ENCODE data around the gene KIRREL3. TPM values are rescaled to one million over a fixed set of nuclear protein-coding genes. Genes with fewer than 3 reads are reported as not detected.
"Not testable (repeated sequence)": the region's sequence is repeated elsewhere in the genome, so short reads cannot be mapped to it uniquely, and the experiment has no call there.

KIRREL3 gene
- total RNA-seq, 2 experiments from 2014 or later = not detected

GRCh38 chr11:126959700-126960099 is 40.9 kb downstream of the KIRREL3 start:
- Histone ChIP-seq H3K9me3 (ENCODE audit: control insufficient read depth in 1 of 2, insufficient read depth in 1 of 2, low read length in 2 of 2) (no peaks in the 10 kb centered on the region), H3K27ac (ENCODE audit: low read depth in 1 of 2, low read length in 2 of 2) (no peak overlapping the region), H3K4me3 (ENCODE audit: low read length) (no peak overlapping the region), H3K4me1 (ENCODE audit: insufficient read depth, low read length) (no peaks in the 10 kb centered on the region), H3K36me3 (ENCODE audit: insufficient read depth, low read length) (no peaks in the 10 kb centered on the region), H3K27me3 (ENCODE audit: control insufficient read depth in 1 of 2, insufficient read depth in 2 of 2, low read length in 2 of 2) (peaks cover 0 to 4% of the 10 kb centered on the region in 2 experiments)
- ChIA-PET POLR2A (no interaction called here), CTCF (no interaction called here)
- no peak overlapping the region for H3K27ac Mint-ChIP-seq
- intact Hi-C loops (cut with DNase I, micrococcal nuclease) = no loop called here
- no peak for ATAC-seq (ENCODE audit: poor library complexity)
- H3K4me1 Mint-ChIP-seq (ENCODE audit: low read depth) = no peaks in the 10 kb centered on the region
- H3K27me3 Mint-ChIP-seq = peaks cover 14% of the 10 kb centered on the region
- no peak for TF ChIP-seq CTCF (IDR thresholded peaks at IDR 0.05)
- H3K9me3 Mint-ChIP-seq = no peaks in the 10 kb centered on the region
- no peak overlapping the region for H3K4me3 Mint-ChIP-seq
- no peak for DNase-seq
- no peaks in the 10 kb centered on the region for H3K36me3 Mint-ChIP-seq (ENCODE audit: low read depth)

- no peaks in the 10 kb centered on the region for H3K36me3 Mint-ChIP-seq (ENCODE audit: low read depth)
- ChIA-PET POLR2A (no interaction called here), CTCF (no interaction called here)
- Histone ChIP-seq H3K4me3 (ENCODE audit: low read length) (no peak overlapping the region), H3K4me1 (ENCODE audit: insufficient read depth, low read length) (no peaks in the 10 kb centered on the region), H3K27me3 (ENCODE audit: control insufficient read depth in 1 of 2, insufficient read depth in 2 of 2, low read length in 2 of 2) (peaks cover 0 to 4% of the 10 kb centered on the region in 2 experiments), H3K9me3 (ENCODE audit: control insufficient read depth in 1 of 2, insufficient read depth in 1 of 2, low read length in 2 of 2) (no peaks in the 10 kb centered on the region), H3K27ac (ENCODE audit: low read depth in 1 of 2, low read length in 2 of 2) (no peak overlapping the region), H3K36me3 (ENCODE audit: insufficient read depth, low read length) (no peaks in the 10 kb centered on the region)
- ATAC-seq (ENCODE audit: poor library complexity) (no peak), DNase-seq (no peak)
- intact Hi-C loops (cut with DNase I, micrococcal nuclease) = no loop called here
- no peaks in the 10 kb centered on the region for H3K9me3 Mint-ChIP-seq
- H3K27ac Mint-ChIP-seq = no peak overlapping the region
- no peaks in the 10 kb centered on the region for H3K4me1 Mint-ChIP-seq (ENCODE audit: low read depth)
- peaks cover 8% of the 10 kb centered on the region for H3K27me3 Mint-ChIP-seq
- no peak for TF ChIP-seq CTCF (IDR thresholded peaks at IDR 0.05)
- H3K4me3 Mint-ChIP-seq = no peak overlapping the region
Measured at GRCh38 chr11:126956635-126957034, 43.9 kb downstream of the KIRREL3 start.

- DNase-seq; H3K36me3 Mint-ChIP-seq (ENCODE audit: low read depth); H3K4me3 ChIP-seq (ENCODE audit: low read length); H3K4me3 Mint-ChIP-seq; CTCF ChIA-PET; H3K27me3 ChIP-seq (ENCODE audit: control insufficient read depth in 1 of 2, insufficient read depth in 2 of 2, low read length in 2 of 2); H3K27me3 Mint-ChIP-seq; ATAC-seq (ENCODE audit: poor library complexity); H3K9me3 ChIP-seq (ENCODE audit: control insufficient read depth in 1 of 2, insufficient read depth in 1 of 2, low read length in 2 of 2); H3K36me3 ChIP-seq (ENCODE audit: insufficient read depth, low read length); H3K4me1 Mint-ChIP-seq (ENCODE audit: low read depth); H3K27ac Mint-ChIP-seq; H3K27ac ChIP-seq (ENCODE audit: low read depth in 1 of 2, low read length in 2 of 2); intact Hi-C loops (cut with DNase I, micrococcal nuclease); H3K4me1 ChIP-seq (ENCODE audit: insufficient read depth, low read length); H3K9me3 Mint-ChIP-seq; POLR2A ChIA-PET: not testable (repeated sequence)
Measured at GRCh38 chr11:126952533-126952932, 48.0 kb downstream of the KIRREL3 start.

- ATAC-seq (ENCODE audit: poor library complexity) (no peak), DNase-seq (no peak)
- TF ChIP-seq CTCF (IDR thresholded peaks at IDR 0.05) = no peak
- intact Hi-C loops (cut with DNase I, micrococcal nuclease) = no loop called here
- Histone ChIP-seq H3K4me1 (ENCODE audit: insufficient read depth, low read length) (no peaks in the 10 kb centered on the region), H3K27ac (ENCODE audit: low read depth in 1 of 2, low read length in 2 of 2) (no peak overlapping the region), H3K27me3 (ENCODE audit: control insufficient read depth in 1 of 2, insufficient read depth in 2 of 2, low read length in 2 of 2) (no peaks in the 10 kb centered on the region), H3K36me3 (ENCODE audit: insufficient read depth, low read length) (no peaks in the 10 kb centered on the region), H3K9me3 (ENCODE audit: control insufficient read depth in 1 of 2, insufficient read depth in 1 of 2, low read length in 2 of 2) (no peaks in the 10 kb centered on the region), H3K4me3 (ENCODE audit: low read length) (no peak overlapping the region)
- Mint-ChIP-seq H3K4me3 (no peak overlapping the region), H3K27ac (no peak overlapping the region), H3K9me3 (no peaks in the 10 kb centered on the region), H3K4me1 (ENCODE audit: low read depth) (no peaks in the 10 kb centered on the region), H3K27me3 (no peaks in the 10 kb centered on the region), H3K36me3 (ENCODE audit: low read depth) (no peaks in the 10 kb centered on the region)
- ChIA-PET CTCF (no interaction called here), POLR2A (no interaction called here)
Measured at GRCh38 chr11:126951465-126951864, 49.1 kb downstream of the KIRREL3 start.

Data from CD4-positive, alpha-beta T cell (primary cell).